ENCODE results near the gene PPP3CB. TPM values are rescaled to one million over a fixed set of nuclear protein-coding genes. Genes with fewer than 3 reads are reported as not detected.
"Not testable (repeated sequence)": the region's sequence is repeated elsewhere in the genome, so short reads cannot be mapped to it uniquely, and the experiment has no call there.

The PPP3CB gene
- polyA plus RNA-seq, 3 donors, result 4.8 to 18.9 (median 6.5) TPM

GRCh38 chr10:73399063-73399462 is 96.8 kb downstream of the PPP3CB start:
- peaks cover 42 to 62% of the 10 kb centered on the region in 2 donors for H3K36me3 ChIP-seq (replicated peaks in 1 of 2; ENCODE audit: control insufficient read depth in 1 of 2, insufficient read depth in 2 of 2, low read length in 2 of 2)
- no CpG with 5 or more reads among the region's 4 CpGs for WGBS (ENCODE audit: insufficient coverage)
- no peak for TF ChIP-seq CTCF (IDR thresholded peaks at IDR 0.05)

GRCh38 chr10:73398024-73398423 is 97.8 kb downstream of the PPP3CB start:
- Histone ChIP-seq H3K4me3 (replicated peaks in 1 of 3; ENCODE audit: low read depth in 2 of 3, low read length in 3 of 3) (no peak overlapping the region), H3K79me2 (ENCODE audit: insufficient read depth, low read length) (peaks cover 39% of the 10 kb centered on the region), H4K20me1 (ENCODE audit: insufficient read depth, low read length) (peaks cover 55% of the 10 kb centered on the region), H3K9me3 (replicated peaks in 1 of 2; ENCODE audit: control insufficient read depth in 1 of 2, insufficient read depth in 1 of 2, low read length in 2 of 2) (no peaks in the 10 kb centered on the region), H3K36me3 (replicated peaks in 1 of 2; ENCODE audit: control insufficient read depth in 1 of 2, insufficient read depth in 2 of 2, low read length in 2 of 2) (peaks cover 42 to 62% of the 10 kb centered on the region in 2 donors), H3K4me2 (replicated peaks; ENCODE audit: extremely low read depth, low read length, poor library complexity, severe bottlenecking) (no peak overlapping the region), H3K27ac (ENCODE audit: low read depth in 1 of 2, low read length in 2 of 2) (no peak overlapping the region), H3K27me3 (ENCODE audit: control insufficient read depth in 2 of 2, insufficient read depth in 2 of 2, low read length in 2 of 2) (no peaks in the 10 kb centered on the region), H3K9ac (ENCODE audit: insufficient read depth, low read length, poor library complexity, severe bottlenecking) (no peak overlapping the region), H3K4me1 (ENCODE audit: control insufficient read depth in 1 of 2, insufficient read depth in 2 of 2, low read length in 2 of 2) (no peaks in the 10 kb centered on the region), H2AFZ (ENCODE audit: insufficient read depth, low read depth, low read length, poor library complexity, severe bottlenecking) (no peak overlapping the region)
- H3K4me3 Mint-ChIP-seq, result no peak overlapping the region
- intact Hi-C loops (cut with micrococcal nuclease), result no loop called here
- DNase-seq, result no peak
- peaks cover 4% of the 10 kb centered on the region for H3K4me1 Mint-ChIP-seq
- no peaks in the 10 kb centered on the region for H3K27me3 Mint-ChIP-seq (ENCODE audit: low read depth in 3 of 3)
- no peak for TF ChIP-seq CTCF (IDR thresholded peaks at IDR 0.05)
- peaks cover 57 to 68% of the 10 kb centered on the region in 2 donors for H3K36me3 Mint-ChIP-seq
- H3K9me3 Mint-ChIP-seq, result peaks cover 0 to 3% (median 0%) of the 10 kb centered on the region in 7 donors
- peak overlapping the region in 1 of 7 donors; percentile 78 for H3K27ac Mint-ChIP-seq
- 100% methylated on average over 1 of the region's 6 CpGs for WGBS (ENCODE audit: insufficient coverage)

More at GRCh38 chr10:73399063-73399462, 96.8 kb downstream of the PPP3CB start:
- Histone ChIP-seq H3K79me2 (ENCODE audit: insufficient read depth, low read length) (peaks cover 49% of the 10 kb centered on the region), H3K4me2 (replicated peaks; ENCODE audit: extremely low read depth, low read length, poor library complexity, severe bottlenecking) (no peak overlapping the region), H3K9ac (ENCODE audit: insufficient read depth, low read length, poor library complexity, severe bottlenecking) (no peak overlapping the region), H3K4me3 (replicated peaks in 1 of 3; ENCODE audit: low read depth in 2 of 3, low read length in 3 of 3) (no peak overlapping the region), H2AFZ (ENCODE audit: insufficient read depth, low read depth, low read length, poor library complexity, severe bottlenecking) (no peak overlapping the region), H3K27ac (ENCODE audit: low read depth in 1 of 2, low read length in 2 of 2) (peak overlapping the region in 1 of 2 donors; percentile 27), H3K4me1 (ENCODE audit: control insufficient read depth in 1 of 2, insufficient read depth in 2 of 2, low read length in 2 of 2) (no peaks in the 10 kb centered on the region), H3K9me3 (replicated peaks in 1 of 2; ENCODE audit: control insufficient read depth in 1 of 2, insufficient read depth in 1 of 2, low read length in 2 of 2) (no peaks in the 10 kb centered on the region), H4K20me1 (ENCODE audit: insufficient read depth, low read length) (peaks cover 66% of the 10 kb centered on the region), H3K27me3 (ENCODE audit: control insufficient read depth in 2 of 2, insufficient read depth in 2 of 2, low read length in 2 of 2) (no peaks in the 10 kb centered on the region)
- no peak for DNase-seq
- no peak overlapping the region for H3K4me3 Mint-ChIP-seq
- no peaks in the 10 kb centered on the region for H3K27me3 Mint-ChIP-seq (ENCODE audit: low read depth in 3 of 3)
- intact Hi-C loops (cut with micrococcal nuclease), result no loop called here
- peak overlapping the region in 1 of 7 donors; percentile 10 for H3K27ac Mint-ChIP-seq
- H3K9me3 Mint-ChIP-seq, result no peaks in the 10 kb centered on the region
- peaks cover 3% of the 10 kb centered on the region for H3K4me1 Mint-ChIP-seq
- H3K36me3 Mint-ChIP-seq, result peaks cover 52 to 61% of the 10 kb centered on the region in 2 donors

GRCh38 chr10:73394325-73394724 is 101.5 kb downstream of the PPP3CB start:
- DNase-seq; H3K9ac ChIP-seq (ENCODE audit: insufficient read depth, low read length, poor library complexity, severe bottlenecking); H3K4me3 ChIP-seq (replicated peaks in 1 of 3; ENCODE audit: low read depth in 2 of 3, low read length in 3 of 3); intact Hi-C loops (cut with micrococcal nuclease); H3K27ac ChIP-seq (ENCODE audit: low read depth in 1 of 2, low read length in 2 of 2); H3K9me3 ChIP-seq (replicated peaks in 1 of 2; ENCODE audit: control insufficient read depth in 1 of 2, insufficient read depth in 1 of 2, low read length in 2 of 2); H3K27me3 Mint-ChIP-seq (ENCODE audit: low read depth in 3 of 3); H3K27ac Mint-ChIP-seq; H2AFZ ChIP-seq (ENCODE audit: insufficient read depth, low read depth, low read length, poor library complexity, severe bottlenecking); H3K4me1 Mint-ChIP-seq; H3K4me1 ChIP-seq (ENCODE audit: control insufficient read depth in 1 of 2, insufficient read depth in 2 of 2, low read length in 2 of 2); H3K4me3 Mint-ChIP-seq; H3K27me3 ChIP-seq (ENCODE audit: control insufficient read depth in 2 of 2, insufficient read depth in 2 of 2, low read length in 2 of 2); H3K4me2 ChIP-seq (replicated peaks; ENCODE audit: extremely low read depth, low read length, poor library complexity, severe bottlenecking); H3K9me3 Mint-ChIP-seq: not testable (repeated sequence)
- H4K20me1 ChIP-seq (ENCODE audit: insufficient read depth, low read length), result peaks cover 39% of the 10 kb centered on the region
- peaks cover 60 to 75% of the 10 kb centered on the region in 2 donors for H3K36me3 ChIP-seq (replicated peaks in 1 of 2; ENCODE audit: control insufficient read depth in 1 of 2, insufficient read depth in 2 of 2, low read length in 2 of 2)
- peaks cover 72 to 79% of the 10 kb centered on the region in 2 donors for H3K36me3 Mint-ChIP-seq
- 100% methylated on average over 2 of the region's 4 CpGs for WGBS (ENCODE audit: insufficient coverage)
- peaks cover 14% of the 10 kb centered on the region for H3K79me2 ChIP-seq (ENCODE audit: insufficient read depth, low read length)

All from CD14-positive monocyte (primary cell).